Activated T-helper 2 cell treated with anti-CD3 and anti-CD28 coated beads, Interferon-gamma antibody, Interleukin-2, Interleukin-4, amounts not matched to agents 10 μg/mL and 5 μg/mL and 100 μg/mL, durations not matched to agents 14 hours and 24 hours and 36 hours (primary cell): ENCODE results near the gene OR8B8. TPM values are rescaled to one million over a fixed set of nuclear protein-coding genes. Genes with fewer than 3 reads are reported as not detected.

Source experiments
- total RNA-seq: library from RNA; stranded (reverse); gene quantifications from 2 replicates; pipeline ENCODE4 v1.2.3, GENCODE V29; 2022

OR8B8 gene
- total RNA-seq, 1 donor from 2014 or later = not detected

Other genes with a start within 250 kb of the OR8B8 start
- gene OR8G1, start 204.6 kb downstream of the OR8B8 start, total RNA-seq = not detected in 2 replicates
- gene OR8G5, start 189.3 kb downstream of the OR8B8 start, total RNA-seq = not detected in 2 replicates
- not detected in 2 replicates for gene OR8D1, start 131.7 kb downstream of the OR8B8 start, total RNA-seq
- not detected in 2 replicates for gene OR8D2, start 125.5 kb downstream of the OR8B8 start, total RNA-seq
- not detected in 2 replicates for gene OR8B2, start 61.2 kb downstream of the OR8B8 start, total RNA-seq
- not detected in 2 replicates for gene OR8B3, start 46.7 kb downstream of the OR8B8 start, total RNA-seq
- gene OR8B4, start 20.8 kb downstream of the OR8B8 start, total RNA-seq = not detected in 2 replicates
- gene OR8B12, start 98.0 kb upstream of the OR8B8 start, total RNA-seq = not detected in 2 replicates
- gene OR8A1, start 124.3 kb upstream of the OR8B8 start, total RNA-seq = not detected in 2 replicates
- gene PANX3, start 165.7 kb upstream of the OR8B8 start, total RNA-seq = not detected in 2 replicates
- 36.1 and 37.4 TPM in 2 replicates for gene TBRG1, start 177.2 kb upstream of the OR8B8 start, total RNA-seq
- 5.0 and 5.2 TPM in 2 replicates for gene SIAE, start 228.0 kb upstream of the OR8B8 start, total RNA-seq
- 2.3 and 2.9 TPM in 2 replicates for gene SPA17, start 228.2 kb upstream of the OR8B8 start, total RNA-seq